HG03520 (cell line): ENCODE results near the gene MSN.

ENCODE experiments used
- ATAC-seq: cut with Tn5 transposase; IDR thresholded peaks from one replicate; pipeline ENCODE4 v1.9.1; 2021; ENCODE audit warnings: mild to moderate bottlenecking, moderate library complexity; ENCODE audit not compliant: unreplicated experiment

Gene MSN

DNA sequence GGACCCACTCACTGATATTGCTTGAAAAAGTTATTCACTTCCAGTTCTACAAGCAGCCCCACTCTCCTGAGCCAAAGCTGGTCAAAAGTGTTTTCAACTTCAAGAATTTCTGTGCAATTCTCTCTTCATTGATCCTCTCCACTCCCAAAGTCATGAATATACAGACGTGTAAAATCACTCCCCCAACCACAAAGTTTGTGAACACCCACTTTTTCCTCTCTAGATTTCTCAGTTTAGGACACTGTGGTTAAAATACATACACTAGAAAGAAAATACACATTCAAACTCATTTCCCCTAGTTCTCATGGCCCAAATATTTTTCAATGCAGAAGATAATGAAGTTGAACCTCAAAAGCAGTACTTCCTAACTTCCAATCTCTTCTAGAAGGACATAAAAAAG lies 116.3 kb downstream of the MSN start:
- no peak for ATAC-seq
